Airway epithelial cell (primary cell): ENCODE data around the gene DNAJB9. TPM values are rescaled to one million over a fixed set of nuclear protein-coding genes. Genes with fewer than 3 reads are reported as not detected.

Experiments
- total RNA-seq: library from RNA; depleted of rRNA; stranded (reverse); fragments of >200 nt; gene quantifications from 2 replicates; pipeline ENCODE4 v1.2.3, GENCODE V29; 2015

Gene DNAJB9
- 10.8 and 11.4 TPM in 2 replicates for total RNA-seq

GRCh38 chr7:108569381-108570145 lies at the start of gene DNAJB9, which contains the start of gene THAP5:
Gene DNAJB9 (plus strand): TSS chr7:108569874. CDS start chr7:108571727, 1,853 bp downstream.
Gene THAP5 (minus strand): TSS chr7:108569706. CDS start chr7:108569569, 137 bp downstream.

DNA sequence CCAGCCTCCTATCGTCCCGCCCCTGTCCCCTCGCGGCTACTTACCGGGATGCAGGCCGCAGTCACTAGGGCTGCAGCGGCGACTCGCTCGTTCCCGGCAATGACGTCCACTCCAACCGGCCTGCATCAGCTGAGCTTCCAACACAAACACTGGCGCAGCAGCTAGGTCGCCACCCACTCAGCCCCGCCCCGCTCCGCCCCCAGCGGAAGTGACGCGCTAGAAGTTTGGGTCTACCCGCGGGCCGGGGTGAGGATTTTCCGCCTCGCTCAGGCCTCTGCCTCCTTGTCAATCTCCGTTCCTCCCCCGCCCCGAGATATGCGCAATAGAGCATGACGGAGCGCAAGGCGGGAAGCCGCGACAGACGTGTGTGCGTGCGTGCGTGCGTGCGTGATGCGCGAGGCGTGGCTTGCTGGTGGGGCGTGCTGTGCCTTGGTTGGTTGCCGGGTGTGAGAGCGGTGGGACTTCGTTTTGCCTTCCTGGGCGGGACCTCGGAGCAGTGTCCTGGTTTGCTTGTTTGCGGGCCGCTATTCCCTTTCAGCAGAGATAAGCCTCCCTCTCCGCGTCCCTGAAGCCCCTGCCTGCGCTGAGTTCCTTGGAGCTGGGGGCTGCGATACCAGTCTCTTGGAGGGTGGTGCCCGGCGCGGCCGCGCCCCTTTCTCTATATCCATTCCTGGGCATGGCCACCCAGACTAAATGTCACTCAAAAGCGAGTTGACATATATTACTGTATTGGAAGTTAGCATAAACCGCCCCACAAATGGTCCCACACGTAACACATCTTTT lies 43.5 kb upstream of the DNAJB9 start, which contains the start of gene PNPLA8:
Gene PNPLA8, minus strand, starts transcription at position 151 of the 783 bp plus-strand sequence. CDS start 10,644 bp downstream, outside the sequence.

Other genes with a start within 250 kb of the DNAJB9 start
- 1.1 and 2.6 TPM in 2 replicates for gene NRCAM, start 113.4 kb upstream of the DNAJB9 start, total RNA-seq
- gene PNPLA8, start 43.7 kb upstream of the DNAJB9 start, total RNA-seq: 15.0 and 18.1 TPM in 2 replicates
- gene THAP5, start 168 bp upstream of the DNAJB9 start, total RNA-seq: 17.6 and 18.7 TPM in 2 replicates